Mononuclear cell (primary cell): ENCODE measurements around the gene CSTB. TPM values are rescaled to one million over a fixed set of nuclear protein-coding genes. Genes with fewer than 3 reads are reported as not detected.
A peak's percentile ranks its signal among the peaks of the same experiment; 100 is the strongest.

Experiments
- H3K27me3 ChIP-seq: 2 replicates; pipeline ENCODE4 v1.6.0; 2011; ENCODE audit warnings: low read length, control low read depth; ENCODE audit not compliant: insufficient read depth
- H3K4me1 ChIP-seq: 2 replicates; pipeline ENCODE4 v1.5.1; 2011; ENCODE audit warnings: mild to moderate bottlenecking, low read length, control low read depth; ENCODE audit not compliant: insufficient read depth
- H3K4me3 ChIP-seq: 2 replicates; pipeline ENCODE4 v1.5.1; 2011; ENCODE audit warnings: mild to moderate bottlenecking, low read length, moderate library complexity
- H3K9me3 ChIP-seq: 2 replicates; pipeline ENCODE4 v1.5.1; 2011; ENCODE audit warnings: low read depth, mild to moderate bottlenecking, control low read depth, low read length
- total RNA-seq: library from RNA; depleted of rRNA; stranded (reverse); fragments of >200 nt; gene quantifications from one replicate; pipeline ENCODE4 v1.2.3, GENCODE V29; 2012

The CSTB gene
- total RNA-seq, 1 donor = 9.4 TPM

- no peaks in the 10 kb centered on the region for H3K9me3 ChIP-seq
- H3K4me3 ChIP-seq = no peak overlapping the region
- H3K4me1 ChIP-seq = peaks cover 16% of the 10 kb centered on the region
- no peaks in the 10 kb centered on the region for H3K27me3 ChIP-seq
These were observed 10.8 kb upstream of the CSTB start for GRCh38 chr21:43786807-43787440.

DNA sequence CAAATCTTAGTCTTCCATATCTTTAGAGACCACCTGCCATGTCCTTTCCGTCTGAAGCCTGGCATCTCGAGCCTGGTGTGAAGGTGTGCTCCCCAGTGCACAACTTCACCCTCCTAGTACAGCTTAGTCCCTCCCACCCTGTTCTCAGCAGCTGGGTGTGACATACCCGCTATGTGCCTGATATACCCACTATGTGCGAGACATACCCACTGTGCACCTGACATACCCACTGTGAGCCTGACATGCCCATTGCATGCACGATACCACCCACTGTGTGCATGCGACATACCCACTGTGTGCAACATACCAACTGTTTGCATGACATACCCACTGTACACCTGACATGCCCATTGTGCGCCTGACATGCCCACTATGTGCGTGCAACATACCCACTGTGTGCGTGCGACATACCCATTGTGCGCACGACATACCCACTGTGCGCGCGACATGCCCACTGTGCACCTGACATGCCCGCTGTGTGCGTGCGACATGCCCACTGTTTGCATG, 10.2 kb upstream of the CSTB start:
- Histone ChIP-seq H3K27me3 (no peaks in the 10 kb centered on the region), H3K4me1 (peaks cover 16% of the 10 kb centered on the region), H3K4me3 (no peak overlapping the region), H3K9me3 (no peaks in the 10 kb centered on the region)

DNA sequence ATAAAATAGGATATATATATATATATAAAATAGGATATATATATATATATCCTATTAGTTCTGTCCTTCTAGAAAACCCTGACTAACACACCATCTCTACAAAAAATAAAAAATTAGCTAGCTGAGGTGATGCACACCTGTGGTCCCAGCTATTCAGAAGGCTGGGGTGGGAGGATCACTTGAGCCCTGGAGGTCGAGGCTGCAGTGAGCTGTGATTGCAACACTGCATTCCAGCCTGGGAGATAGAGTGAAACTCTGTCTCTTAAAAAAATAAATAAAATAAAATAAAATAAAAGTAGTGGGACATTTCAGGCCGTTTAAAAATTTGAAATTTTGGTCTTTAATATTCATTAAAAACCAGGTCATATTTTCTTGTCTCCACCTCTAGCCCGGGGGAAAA, 9.0 kb upstream of the CSTB start:
- H3K9me3 ChIP-seq = no peaks in the 10 kb centered on the region
- H3K27me3 ChIP-seq = no peaks in the 10 kb centered on the region
- no peak overlapping the region for H3K4me3 ChIP-seq
- peaks cover 4% of the 10 kb centered on the region for H3K4me1 ChIP-seq

DNA sequence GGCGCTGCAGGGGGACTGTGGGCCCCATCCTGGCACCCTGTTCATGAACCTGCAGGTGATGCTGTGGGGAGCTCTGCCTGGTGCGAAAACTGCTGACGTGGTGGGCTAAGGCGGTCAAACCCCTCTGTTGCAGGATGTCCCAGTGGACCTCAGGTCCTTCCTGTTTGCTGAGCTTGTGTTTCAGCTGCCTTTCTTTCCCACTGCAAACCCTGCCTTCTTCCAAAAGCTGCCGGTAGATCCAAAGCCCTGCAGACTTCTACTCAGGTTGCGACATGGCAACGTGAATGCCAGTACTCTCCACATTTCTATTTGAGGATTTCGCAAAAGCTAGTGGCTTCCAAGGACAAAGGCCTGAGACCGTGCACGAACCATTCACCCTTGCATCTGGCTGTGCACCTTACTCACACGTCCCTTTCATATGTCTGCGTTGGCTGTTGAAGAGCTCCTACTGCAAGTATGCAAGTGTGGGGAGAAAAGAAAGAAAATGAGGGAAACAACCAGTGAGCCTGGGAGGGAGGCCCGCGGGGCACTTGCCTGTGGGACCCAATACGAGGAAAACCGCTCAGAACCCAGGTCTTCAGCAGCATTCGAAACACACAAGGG, 7.1 kb upstream of the CSTB start:
- Histone ChIP-seq H3K4me1 (peaks cover 17% of the 10 kb centered on the region), H3K4me3 (no peak overlapping the region), H3K27me3 (no peaks in the 10 kb centered on the region), H3K9me3 (no peaks in the 10 kb centered on the region)

GRCh38 chr21:43782431-43783097, 6.5 kb upstream of the CSTB start:
- Histone ChIP-seq H3K4me3 (no peak overlapping the region), H3K9me3 (no peaks in the 10 kb centered on the region), H3K27me3 (no peaks in the 10 kb centered on the region), H3K4me1 (peaks cover 17% of the 10 kb centered on the region)

GRCh38 chr21:43781846-43782245, 5.7 kb upstream of the CSTB start:
- Histone ChIP-seq H3K4me1 (peaks cover 17% of the 10 kb centered on the region), H3K27me3 (no peaks in the 10 kb centered on the region), H3K4me3 (no peak overlapping the region), H3K9me3 (no peaks in the 10 kb centered on the region)

GRCh38 chr21:43779660-43780059, 3.6 kb upstream of the CSTB start:
- H3K4me1 ChIP-seq = peaks cover 28% of the 10 kb centered on the region

GRCh38 chr21:43778469-43779335, 2.6 kb upstream of the CSTB start:
- Histone ChIP-seq H3K4me1 (peaks cover 34% of the 10 kb centered on the region), H3K9me3 (no peaks in the 10 kb centered on the region), H3K4me3 (no peak overlapping the region), H3K27me3 (no peaks in the 10 kb centered on the region)

More at GRCh38 chr21:43779660-43780059, 3.6 kb upstream of the CSTB start:
- no peaks in the 10 kb centered on the region for H3K27me3 ChIP-seq
- H3K9me3 ChIP-seq = no peaks in the 10 kb centered on the region
- no peak overlapping the region for H3K4me3 ChIP-seq

DNA sequence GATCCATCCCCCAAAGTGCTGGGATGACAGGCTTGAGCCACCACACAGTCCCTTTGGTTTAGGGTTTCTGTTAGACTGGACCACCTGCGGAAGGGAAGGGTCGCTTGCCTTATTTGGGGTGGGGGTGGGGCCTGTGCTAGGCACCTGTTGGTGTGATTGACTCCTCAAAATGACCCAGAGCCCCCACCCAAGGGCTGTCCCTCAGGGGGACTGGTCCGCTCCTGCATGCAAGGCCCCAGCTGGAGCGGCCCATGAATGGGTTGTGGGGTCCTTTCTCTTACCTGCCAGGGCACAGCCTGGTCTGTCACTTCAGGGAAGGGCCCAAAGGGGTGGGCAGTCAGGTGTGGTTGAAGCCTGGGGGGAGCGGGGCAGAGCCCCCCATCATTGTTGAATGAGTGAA, 1.8 kb upstream of the CSTB start:
- no peaks in the 10 kb centered on the region for H3K27me3 ChIP-seq
- H3K4me1 ChIP-seq = peaks cover 34% of the 10 kb centered on the region
- H3K4me3 ChIP-seq = no peak overlapping the region
- H3K9me3 ChIP-seq = no peaks in the 10 kb centered on the region

DNA sequence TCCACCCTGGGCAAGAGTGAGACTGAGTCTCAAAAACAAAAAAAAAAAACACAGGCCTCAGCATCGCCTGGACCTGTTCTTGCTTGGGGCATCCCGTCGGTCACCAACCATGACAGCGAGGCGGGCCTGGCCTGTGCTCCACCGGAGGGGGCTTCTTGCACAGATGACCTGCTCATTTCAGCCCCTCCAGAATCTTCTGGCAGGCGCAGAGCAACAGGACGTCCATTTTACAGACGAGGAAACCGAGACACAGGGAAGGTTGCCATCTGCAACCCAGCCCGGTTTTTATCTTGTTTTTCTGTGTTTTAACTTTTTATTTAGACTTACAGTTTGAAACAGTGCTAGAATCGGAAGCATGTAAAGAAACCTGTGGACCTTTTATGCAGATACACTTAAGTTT, 918 bp downstream of the CSTB start:
- peak overlapping the region; percentile 86 for H3K4me3 ChIP-seq
- no peaks in the 10 kb centered on the region for H3K9me3 ChIP-seq
- H3K4me1 ChIP-seq = peaks cover 38% of the 10 kb centered on the region
- H3K27me3 ChIP-seq = no peaks in the 10 kb centered on the region

DNA sequence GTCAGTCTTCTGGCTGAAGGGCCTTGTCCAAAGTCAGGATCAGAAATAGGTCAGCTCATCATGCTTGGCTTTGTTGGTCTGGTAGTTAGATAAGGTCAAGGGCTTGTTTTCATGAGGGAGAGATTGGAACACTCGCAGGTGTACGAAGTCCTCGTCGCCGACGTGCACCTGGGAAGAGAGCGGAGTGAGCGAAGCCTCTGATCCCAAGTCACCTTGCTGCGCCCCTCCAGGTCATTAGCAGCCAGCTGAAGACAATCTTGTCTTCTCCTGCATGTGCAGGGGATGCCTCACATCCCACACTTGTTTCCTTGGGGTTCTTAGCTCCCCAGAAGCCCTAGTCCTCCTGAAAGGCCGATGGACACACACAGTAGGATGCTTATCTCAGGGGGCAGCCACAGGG, 1.9 kb downstream of the CSTB start:
- Histone ChIP-seq H3K4me1 (peaks cover 31% of the 10 kb centered on the region), H3K4me3 (no peak overlapping the region), H3K9me3 (no peaks in the 10 kb centered on the region)

GRCh38 chr21:43772425-43772821, 3.7 kb downstream of the CSTB start:
- H3K9me3 ChIP-seq = no peaks in the 10 kb centered on the region
- peaks cover 28% of the 10 kb centered on the region for H3K4me1 ChIP-seq
- H3K4me3 ChIP-seq = no peak overlapping the region
- no peaks in the 10 kb centered on the region for H3K27me3 ChIP-seq

More for the DNA sequence above, 1.9 kb downstream of the CSTB start:
- no peaks in the 10 kb centered on the region for H3K27me3 ChIP-seq

DNA sequence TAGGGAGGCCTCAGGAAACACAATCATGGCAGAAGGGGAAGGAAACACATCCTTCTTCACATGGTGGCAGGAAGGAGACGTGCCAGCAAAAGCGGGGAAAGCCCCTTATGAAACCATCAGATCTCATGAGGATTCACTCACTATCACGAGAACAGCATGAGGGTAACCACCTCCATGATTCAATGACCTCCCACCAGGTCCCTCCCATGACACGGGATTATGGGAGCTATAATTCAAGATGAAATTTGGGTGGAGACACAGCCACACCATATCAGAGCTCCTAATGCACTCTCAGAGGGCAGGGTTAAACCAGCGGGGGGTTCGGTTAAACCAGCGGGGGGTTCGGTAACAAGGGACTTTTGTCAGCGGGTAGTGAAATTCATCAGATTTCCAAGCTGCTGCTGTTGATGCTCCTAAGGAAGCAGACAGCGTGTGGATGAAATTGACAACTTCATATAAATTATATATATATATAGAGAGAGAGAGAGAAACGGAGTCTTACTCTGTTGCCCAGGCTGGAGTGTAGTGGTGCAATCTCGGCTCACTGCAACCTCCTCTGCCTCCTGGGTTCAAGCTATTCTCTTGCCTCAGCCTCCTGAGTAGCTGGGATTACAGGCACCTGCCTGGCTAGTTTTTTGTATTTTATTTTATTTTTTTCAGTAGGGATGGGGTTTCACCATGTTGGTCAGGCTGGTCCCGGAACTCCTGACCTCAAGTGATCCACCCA, 4.2 kb downstream of the CSTB start:
- Histone ChIP-seq H3K27me3 (no peaks in the 10 kb centered on the region), H3K4me1 (peaks cover 28% of the 10 kb centered on the region), H3K4me3 (no peak overlapping the region), H3K9me3 (no peaks in the 10 kb centered on the region)

DNA sequence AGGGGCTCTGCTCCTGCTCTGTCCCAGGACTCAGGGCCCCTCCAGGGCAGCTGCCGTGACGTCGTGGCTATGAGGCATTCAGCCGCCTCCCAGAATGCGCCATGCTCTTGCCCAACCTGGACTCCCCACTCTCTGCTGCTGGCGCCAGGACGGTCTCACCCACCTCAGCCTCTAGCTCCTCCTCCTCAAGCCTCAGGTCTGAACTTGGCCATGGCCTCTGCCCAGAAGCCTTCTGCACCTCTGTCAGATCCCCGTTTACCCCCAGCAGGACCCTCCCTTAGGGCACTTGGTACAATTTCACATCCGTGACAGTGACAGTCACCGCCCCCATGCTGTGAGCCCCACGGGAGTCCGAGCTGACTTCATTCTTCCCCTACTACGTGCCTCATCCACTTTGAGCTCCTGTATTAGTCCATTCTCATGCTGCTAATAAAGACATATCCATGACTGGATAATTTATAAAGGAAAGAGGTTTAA, 4.9 kb downstream of the CSTB start:
- H3K4me3 ChIP-seq = no peak overlapping the region
- peaks cover 28% of the 10 kb centered on the region for H3K4me1 ChIP-seq
- H3K9me3 ChIP-seq = no peaks in the 10 kb centered on the region
- no peaks in the 10 kb centered on the region for H3K27me3 ChIP-seq
